GM12874 (cell line): ENCODE data around the gene DMD.

Source experiments
- TF ChIP-seq, protein P1 (sequence below): IDR thresholded peaks from 2 replicates; pipeline ENCODE4 v1.5.1; 2011; ENCODE audit warnings: low read depth, mild to moderate bottlenecking, control low read depth, low read length, moderate library complexity; ENCODE audit not compliant: insufficient read depth

Gene DMD

DNA sequence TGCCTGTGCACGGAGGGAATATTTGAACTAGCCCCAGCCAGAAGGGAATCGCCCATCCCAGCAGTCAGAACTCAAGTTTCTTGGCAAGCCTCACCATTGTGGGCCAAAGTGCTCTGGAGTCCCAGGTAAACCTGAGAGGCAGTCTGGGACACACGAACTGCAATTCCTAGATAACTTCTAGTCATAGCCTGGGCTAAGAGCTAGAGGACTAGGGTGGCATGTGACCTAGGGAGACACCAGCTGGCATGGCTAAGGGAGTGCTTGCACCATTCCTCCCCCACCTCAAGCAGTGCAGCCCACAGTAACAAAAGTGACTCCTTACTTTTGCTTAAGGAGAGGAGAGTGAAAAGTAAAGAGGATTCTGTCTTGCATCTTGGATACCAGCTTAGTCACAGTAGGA lies 935.2 kb downstream of the DMD start:
- TF ChIP-seq, protein P1, sequence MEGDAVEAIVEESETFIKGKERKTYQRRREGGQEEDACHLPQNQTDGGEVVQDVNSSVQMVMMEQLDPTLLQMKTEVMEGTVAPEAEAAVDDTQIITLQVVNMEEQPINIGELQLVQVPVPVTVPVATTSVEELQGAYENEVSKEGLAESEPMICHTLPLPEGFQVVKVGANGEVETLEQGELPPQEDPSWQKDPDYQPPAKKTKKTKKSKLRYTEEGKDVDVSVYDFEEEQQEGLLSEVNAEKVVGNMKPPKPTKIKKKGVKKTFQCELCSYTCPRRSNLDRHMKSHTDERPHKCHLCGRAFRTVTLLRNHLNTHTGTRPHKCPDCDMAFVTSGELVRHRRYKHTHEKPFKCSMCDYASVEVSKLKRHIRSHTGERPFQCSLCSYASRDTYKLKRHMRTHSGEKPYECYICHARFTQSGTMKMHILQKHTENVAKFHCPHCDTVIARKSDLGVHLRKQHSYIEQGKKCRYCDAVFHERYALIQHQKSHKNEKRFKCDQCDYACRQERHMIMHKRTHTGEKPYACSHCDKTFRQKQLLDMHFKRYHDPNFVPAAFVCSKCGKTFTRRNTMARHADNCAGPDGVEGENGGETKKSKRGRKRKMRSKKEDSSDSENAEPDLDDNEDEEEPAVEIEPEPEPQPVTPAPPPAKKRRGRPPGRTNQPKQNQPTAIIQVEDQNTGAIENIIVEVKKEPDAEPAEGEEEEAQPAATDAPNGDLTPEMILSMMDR, result no peak

- TF ChIP-seq, protein P1, result no peak
Observed at GRCh38 chrX:32269866-32270265, 941.5 kb downstream of the DMD start.

- TF ChIP-seq, protein P1, result no peak
Observed at GRCh38 chrX:32268207-32268606, 943.1 kb downstream of the DMD start.

DNA sequence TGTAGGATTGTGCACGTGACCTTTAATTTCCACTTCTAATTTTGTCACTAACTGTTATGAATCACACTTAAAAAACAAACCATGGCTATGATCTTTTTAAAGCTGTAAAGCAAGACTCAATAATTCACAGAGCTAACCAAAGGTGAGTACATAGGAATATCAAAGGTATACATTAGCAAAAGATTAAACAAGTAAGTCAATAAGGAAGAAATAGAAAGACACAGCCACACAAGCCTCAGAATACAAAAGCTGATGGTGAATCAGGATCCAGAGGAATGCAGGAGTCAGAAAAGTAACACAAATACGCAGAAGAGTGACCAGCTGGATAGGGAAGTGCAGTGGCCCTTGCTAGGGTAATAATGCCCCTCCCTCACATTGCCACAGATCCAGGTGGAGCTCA lies 943.6 kb downstream of the DMD start:
- TF ChIP-seq, protein P1, result no peak

- TF ChIP-seq, protein P1, result peak; percentile 28; the same call in 1 of the 2 replicates
Observed at GRCh38 chrX:32246675-32247074, 964.7 kb downstream of the DMD start.

DNA sequence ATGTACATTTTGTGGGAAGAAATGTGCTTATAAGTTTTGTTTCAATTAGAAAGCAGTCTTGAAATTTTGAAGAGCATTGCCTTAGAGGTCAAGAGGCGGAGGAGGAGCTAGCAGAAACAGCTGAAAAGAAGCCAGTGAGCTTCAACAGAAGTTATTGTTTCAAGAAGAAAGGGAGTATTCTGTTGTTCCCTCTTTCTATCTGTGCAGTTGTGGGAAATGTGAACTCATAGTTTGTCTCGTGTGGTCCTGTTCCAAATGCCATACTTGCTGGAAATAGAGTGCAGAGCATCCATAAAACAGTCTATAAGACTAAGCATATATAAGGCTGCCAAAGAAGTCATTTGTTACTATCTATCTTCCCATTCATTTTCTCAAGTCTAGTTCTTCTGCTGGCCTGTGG lies 1015.7 kb downstream of the DMD start:
- TF ChIP-seq, protein P1, result no peak

- TF ChIP-seq, protein P1, result no peak
Observed at GRCh38 chrX:32191316-32191715, 1020.0 kb downstream of the DMD start.

DNA sequence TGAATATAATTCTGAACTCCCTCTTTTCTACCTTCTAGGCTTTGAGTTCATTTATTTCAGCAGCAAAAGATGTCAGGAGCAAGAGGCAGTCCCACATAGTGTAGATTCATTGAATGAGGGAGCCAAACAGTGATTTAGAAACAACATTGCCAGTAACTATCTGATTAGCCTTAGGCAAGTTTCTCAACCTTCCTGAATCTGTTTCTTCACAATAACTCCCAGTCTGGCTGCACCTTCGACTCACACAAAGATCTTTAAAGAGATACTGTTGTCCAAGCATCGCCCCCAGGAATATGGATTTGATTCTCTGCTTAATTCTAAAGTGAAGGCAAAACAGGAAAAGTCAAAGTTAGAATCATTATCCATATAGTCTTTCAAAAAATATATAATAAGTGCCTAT lies 1026.2 kb downstream of the DMD start:
- TF ChIP-seq, protein P1, result no peak
